OCI-LY7 (cell line): Measurements from ENCODE around the gene ZFP36.

Experiments
- EZH2phosphoT487 ChIP-seq: fragments of 200-600 bp; sonication (generic); IDR thresholded peaks from 2 replicates; pipeline ENCODE4 v1.6.1; 2018; ENCODE audit warnings: low read depth, borderline replicate concordance, mild to moderate bottlenecking, mixed run types, antibody characterized with exemption, low read length, moderate library complexity, mixed read lengths
- TF ChIP-seq, protein P1 (sequence below): fragments of 200-600 bp; sonication (generic); conservative IDR thresholded peaks from 2 replicates; pipeline ENCODE4 v1.5.1; 2014; ENCODE audit warnings: mild to moderate bottlenecking, antibody characterized with exemption, low read length, moderate library complexity, mixed read lengths

DNA sequence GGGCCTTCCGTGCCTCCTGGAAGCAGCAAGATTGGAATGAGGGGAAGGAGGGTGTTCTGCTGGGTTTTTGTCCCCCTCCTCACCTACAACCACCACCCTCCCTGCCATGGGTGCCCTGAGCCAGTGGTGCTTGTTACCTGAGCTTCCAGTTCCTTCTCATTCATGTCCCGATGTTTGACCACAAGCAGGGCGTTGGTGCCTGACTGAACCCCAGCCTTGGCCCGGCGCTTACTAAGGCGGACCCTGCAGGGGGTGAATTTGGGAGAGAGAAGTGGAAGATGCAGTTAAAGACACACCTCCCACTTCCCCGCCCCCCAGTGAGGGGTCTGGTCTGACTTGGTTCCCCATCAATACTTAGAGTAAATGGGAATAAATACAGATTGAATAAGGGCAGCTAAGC lies 20.1 kb upstream of the ZFP36 start:
- TF ChIP-seq EZH2phosphoT487, result no peak
- TF ChIP-seq, protein P1, sequence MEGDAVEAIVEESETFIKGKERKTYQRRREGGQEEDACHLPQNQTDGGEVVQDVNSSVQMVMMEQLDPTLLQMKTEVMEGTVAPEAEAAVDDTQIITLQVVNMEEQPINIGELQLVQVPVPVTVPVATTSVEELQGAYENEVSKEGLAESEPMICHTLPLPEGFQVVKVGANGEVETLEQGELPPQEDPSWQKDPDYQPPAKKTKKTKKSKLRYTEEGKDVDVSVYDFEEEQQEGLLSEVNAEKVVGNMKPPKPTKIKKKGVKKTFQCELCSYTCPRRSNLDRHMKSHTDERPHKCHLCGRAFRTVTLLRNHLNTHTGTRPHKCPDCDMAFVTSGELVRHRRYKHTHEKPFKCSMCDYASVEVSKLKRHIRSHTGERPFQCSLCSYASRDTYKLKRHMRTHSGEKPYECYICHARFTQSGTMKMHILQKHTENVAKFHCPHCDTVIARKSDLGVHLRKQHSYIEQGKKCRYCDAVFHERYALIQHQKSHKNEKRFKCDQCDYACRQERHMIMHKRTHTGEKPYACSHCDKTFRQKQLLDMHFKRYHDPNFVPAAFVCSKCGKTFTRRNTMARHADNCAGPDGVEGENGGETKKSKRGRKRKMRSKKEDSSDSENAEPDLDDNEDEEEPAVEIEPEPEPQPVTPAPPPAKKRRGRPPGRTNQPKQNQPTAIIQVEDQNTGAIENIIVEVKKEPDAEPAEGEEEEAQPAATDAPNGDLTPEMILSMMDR, result no peak
